GM21447 (cell line): ENCODE results near the gene ACYP2.
A peak's percentile ranks its signal among the peaks of the same experiment; 100 is the strongest.
"Not testable (repeated sequence)": the region's sequence is repeated elsewhere in the genome, so short reads cannot be mapped to it uniquely, and the experiment has no call there.

Experiments used
- ATAC-seq: cut with Tn5 transposase; IDR thresholded peaks from one replicate; pipeline ENCODE4 v1.9.1; 2021; ENCODE audit not compliant: unreplicated experiment

The ACYP2 gene

DNA sequence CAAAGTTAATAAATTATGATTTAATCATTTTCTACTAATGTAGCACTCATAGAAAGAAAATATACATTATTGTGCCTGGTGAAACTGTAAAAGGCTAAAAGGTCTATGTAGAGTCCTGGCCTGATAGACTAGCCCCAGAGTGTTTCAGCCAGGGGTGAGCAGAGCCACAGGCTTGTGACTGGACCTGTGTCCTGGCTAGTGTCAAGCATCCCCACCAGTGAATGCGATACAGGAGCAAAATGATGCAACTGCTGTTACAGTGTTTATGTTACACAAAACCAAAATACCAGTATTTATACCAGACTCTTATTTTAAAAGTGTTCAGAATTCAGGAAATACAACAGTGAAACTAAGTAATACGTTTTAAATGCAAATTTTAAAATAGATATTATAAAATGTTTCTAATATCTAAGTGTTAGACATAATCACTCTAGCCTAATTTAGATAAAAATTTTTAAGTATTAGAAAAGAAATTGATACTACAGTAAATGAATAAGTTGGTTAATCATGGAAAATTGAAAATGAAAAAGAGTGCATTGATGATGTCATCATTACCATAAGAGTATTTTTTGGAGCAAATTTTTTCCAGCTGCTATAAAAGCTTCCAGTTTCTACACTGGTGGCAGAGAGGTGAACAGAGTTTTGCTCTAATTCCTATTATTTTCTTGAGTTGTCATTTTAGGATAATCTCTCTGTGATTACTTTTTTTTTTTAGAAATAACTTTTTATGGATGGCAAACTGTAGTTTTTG is 146.8 kb downstream of the ACYP2 start:
- no peak for ATAC-seq

DNA sequence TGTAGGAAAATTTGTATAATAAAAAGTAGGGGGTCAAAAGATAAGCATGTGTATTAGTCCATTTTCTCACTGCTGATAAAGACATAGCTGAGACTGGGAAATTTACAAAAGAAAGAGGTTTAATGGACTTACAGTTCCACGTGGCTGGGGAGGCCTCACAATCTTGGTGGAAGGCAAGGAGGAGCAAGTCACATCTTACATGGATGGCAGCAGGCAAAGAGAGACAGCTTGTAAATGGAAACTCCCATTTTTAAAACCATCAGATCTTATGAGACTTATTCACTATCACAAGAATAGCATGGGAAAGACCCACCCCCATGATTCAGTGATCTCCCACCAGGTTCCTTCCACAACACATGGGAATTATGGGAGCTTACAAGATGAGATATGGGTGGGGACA is 149.7 kb downstream of the ACYP2 start:
- ATAC-seq = not testable (repeated sequence)

DNA sequence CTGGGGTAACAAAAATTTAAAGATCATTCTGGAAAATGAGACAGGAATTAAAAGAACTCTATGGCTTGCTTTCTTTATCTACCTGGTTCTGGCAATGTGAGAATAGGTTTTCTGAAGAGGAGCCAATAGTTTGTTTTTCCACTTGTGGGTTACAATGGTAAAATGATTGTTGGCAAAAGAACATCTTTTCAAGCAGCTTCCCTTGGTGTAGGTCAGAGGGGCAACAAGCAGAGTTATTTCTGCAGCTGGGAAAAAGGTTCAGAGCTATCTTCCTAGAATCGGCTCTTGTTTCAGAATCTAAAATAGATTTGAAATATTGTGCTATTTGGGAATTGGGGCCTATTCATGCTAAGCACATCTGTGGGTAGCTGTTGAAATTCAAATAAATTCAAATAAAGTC is 152.2 kb downstream of the ACYP2 start:
- ATAC-seq = no peak

DNA sequence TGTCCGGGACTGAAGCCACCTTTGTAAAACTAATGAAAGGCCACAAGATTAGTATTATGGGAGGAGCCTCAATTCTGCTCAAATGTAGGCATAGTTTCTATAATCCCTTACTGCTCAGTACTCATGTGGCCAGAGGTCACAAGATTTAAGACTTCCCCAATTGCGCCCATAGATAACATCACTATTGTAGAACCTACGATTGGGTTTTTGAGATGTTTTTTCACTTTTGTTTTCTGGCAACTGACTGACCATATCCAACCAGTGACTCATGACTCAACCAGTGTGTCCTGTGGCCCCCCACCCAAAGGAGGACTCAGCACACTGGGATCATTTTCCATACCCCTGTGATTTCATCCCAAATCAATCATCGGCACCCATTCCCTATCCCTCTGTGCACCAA is 155.8 kb downstream of the ACYP2 start:
- ATAC-seq = no peak

DNA sequence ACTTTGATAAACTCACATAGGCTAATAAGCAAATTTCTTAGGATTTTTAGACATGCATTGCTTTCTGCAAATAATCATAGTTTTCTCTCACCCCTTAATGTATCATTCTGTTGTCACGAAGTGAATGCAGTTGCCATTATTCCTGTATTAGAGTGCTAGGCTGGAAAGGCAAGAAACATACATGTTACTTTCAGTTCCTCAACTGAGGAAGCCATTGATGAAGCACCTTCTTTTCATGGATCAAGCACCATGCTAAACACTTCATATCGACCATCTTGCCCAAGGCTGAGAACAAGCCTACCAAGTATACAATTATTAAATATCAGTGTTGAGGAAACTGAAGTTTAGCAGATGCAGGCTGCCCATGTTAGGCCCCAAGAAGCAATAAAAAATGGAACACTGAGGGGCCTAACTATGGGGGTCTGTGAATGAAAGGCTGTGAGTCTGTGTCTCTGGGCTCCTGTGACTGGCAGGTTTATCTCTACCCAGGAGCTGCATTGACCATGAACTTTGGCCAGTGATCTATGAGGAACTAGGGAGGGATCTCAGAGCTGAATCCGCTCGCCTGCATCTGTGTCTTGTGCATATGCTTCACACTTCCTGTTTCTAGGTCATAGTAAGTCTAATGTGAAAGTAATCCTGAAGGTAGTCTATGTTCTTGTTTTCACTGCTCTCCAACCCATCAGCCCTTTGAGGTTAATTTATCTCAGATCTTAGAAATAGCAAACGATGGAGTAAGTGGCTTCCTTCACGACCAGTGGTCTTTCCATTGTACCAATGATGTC is 156.6 kb downstream of the ACYP2 start:
- ATAC-seq = peak; percentile 91

DNA sequence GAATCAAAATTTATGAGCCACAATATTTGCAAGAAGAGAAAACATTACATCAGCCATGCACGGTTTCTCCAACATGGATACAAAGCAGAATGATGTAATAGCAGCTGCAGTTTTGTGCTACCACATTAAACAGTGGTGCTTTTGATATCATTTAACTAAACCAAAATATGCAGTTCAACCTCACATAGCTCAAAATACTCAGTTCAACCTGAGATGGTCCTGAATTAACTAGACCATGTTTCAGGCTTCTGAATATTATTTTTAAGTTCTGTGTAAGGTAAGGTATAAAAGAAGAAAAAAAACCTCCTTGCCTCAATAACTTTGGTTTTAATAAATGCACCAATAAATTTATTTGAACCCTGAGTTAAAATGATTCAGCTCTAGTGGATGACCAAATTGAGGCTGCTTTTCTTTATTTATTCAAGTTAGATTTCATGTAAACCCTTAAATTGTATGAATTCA is 159.4 kb downstream of the ACYP2 start:
- no peak for ATAC-seq

DNA sequence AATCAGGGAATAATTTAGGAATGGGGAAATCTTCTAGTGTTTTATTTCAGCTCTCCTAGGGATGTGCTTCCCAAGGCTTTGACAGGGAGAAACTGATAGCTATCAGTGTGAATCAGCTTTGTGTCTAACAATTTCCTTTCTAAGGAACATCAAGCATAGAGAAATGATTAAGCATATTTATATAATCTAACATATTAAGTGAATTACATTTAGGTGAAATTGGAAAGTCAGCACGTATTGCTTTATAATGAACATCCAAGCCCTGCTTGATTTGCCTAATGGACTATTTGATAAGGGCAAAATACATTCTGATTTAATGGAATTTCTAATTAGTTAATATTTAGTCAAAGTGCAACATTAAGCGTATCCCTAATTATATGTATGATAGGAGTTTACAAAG is 160.1 kb downstream of the ACYP2 start:
- ATAC-seq = no peak

DNA sequence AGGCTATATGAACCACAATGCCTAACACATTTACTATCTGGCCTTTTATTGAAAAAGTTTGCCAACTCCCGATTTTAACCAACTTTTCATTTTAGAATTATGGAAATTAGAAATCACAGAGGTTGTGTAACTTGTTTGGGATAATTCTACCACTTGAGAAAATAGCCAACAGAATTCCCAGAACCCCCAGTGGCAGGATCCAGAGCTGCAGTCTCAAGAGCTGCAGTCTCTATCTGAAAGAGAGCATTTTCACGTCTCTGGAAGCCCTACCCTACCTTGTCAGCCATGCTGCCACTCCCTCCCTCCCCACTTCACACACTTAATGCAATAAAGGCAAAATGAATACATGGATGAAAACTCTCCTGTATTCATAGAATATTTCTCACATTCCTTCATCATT is 164.0 kb downstream of the ACYP2 start:
- no peak for ATAC-seq

DNA sequence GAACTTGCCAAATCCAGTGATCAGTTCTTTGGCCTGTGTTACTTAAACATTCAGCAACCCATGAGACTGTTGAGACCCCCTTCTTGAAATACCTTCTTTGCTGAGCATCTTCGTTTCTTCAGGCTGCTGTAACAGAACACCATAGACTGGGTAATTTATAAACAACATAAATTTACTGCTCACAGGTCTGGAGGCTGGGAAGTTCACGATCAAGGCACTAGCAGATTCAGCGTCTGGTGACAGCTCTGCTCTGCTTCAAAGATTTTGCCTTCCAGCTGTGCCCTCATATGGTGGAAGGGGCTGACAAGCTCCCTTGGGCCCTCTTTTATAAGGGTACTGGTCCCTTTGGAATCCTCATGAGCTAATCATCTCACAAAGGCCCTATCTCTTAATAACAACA is 169.4 kb downstream of the ACYP2 start:
- no peak for ATAC-seq

DNA sequence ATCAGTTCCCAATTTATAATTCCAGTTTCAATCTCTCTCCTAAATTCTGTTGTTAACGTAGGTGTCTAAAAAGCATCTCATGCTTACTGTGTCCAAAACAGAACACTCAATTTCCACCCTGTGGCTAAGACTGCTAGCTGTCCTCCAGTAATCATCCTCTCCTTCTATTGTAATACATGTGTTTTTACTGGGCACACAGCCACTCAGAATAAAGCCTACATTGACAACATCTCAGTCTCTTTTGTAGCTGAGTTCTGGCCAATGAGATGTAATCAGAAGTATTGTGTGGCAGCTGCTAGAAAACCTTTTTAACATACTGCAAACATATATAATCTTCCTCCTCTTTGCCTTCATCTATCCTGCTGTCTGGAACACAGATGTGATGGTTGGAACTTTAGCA is 170.0 kb downstream of the ACYP2 start:
- no peak for ATAC-seq

DNA sequence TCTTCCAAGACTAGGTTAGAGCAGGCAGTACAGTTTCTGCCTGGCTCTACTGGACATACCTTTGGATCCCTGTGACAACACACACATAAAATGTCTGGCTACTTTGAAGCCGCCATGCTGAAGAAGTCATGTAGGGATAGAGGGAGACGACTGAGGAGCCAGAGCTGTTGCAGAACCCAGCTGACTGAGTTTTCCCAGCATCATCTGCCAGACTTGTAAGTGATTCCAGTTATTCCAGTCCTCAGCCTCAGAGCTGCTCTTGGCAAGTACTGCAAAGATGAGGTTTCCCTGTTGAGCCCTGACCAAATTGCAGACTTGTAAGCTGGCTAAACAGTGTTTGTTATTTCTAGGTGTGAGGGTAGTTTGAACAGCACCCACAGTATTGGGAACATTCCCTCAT is 172.1 kb downstream of the ACYP2 start:
- no peak for ATAC-seq

DNA sequence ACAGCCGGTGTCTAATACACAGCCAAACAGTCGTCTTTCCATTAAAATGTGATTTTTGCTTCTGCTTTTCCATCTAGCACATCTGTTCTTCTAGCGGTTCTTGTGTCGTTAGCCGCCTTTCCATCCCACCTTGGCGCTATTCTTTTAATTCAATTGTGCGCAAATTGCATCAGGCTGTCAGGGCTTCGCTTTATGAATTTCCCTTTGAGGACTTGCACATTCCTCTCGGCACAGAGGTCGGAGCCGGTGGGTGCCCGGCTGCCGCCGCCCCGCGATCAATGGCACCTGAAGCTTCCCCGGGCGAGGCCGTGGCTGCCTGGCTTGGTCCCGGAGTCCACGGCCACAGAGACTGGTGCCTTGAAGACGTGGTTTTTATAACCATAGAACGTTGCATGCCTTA is 174.5 kb downstream of the ACYP2 start:
- no peak for ATAC-seq

DNA sequence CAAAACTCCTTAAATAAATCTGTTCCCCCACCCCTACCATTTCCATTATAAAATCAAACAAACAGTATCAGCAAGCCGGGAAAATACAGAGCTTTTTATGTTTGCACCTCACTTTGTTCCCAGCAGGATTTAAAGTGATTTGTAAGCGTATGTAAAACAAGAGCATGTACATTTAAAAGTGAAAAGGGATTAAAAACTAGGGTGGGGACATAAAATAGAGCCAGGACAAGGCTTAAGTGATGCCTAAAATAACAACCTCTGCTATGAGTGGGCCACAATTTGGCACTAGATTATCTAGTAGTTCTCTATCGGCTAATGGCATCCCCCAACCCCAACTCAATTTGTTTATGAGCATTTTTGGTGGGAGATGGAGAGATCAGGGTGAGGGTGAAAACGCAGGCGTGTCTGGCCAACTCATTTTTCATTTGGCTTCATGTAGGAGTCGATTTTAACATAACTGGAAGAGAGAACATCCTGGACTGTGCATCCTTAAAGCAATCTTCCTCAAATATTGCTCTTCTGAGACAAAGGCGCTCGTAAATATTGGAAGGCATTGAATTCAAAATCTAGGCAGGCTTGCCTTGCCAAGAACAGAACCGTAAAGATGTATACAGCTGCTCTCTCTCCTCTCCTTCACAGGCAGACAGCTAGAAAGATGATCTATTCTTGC is 175.1 kb downstream of the ACYP2 start:
- no peak for ATAC-seq

DNA sequence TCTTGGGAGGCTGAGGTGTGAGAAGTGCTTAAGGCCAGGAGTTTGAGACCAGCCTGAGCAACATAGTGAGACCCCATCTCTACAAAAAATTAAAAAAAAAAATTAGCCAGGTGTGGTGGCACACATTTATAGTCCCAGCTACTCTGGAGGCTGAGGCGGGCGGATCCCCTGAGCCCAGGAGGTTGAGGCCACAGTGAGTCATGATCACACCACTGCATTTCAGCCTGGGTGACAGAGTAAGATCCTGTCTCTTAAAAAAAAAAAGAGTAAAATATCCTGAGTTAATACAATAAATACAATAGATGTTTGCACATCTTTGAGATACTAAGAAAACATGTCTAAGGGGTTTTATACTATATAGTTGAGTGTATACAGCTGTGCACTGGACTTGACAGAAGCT is 179.2 kb downstream of the ACYP2 start:
- ATAC-seq = not testable (repeated sequence)

DNA sequence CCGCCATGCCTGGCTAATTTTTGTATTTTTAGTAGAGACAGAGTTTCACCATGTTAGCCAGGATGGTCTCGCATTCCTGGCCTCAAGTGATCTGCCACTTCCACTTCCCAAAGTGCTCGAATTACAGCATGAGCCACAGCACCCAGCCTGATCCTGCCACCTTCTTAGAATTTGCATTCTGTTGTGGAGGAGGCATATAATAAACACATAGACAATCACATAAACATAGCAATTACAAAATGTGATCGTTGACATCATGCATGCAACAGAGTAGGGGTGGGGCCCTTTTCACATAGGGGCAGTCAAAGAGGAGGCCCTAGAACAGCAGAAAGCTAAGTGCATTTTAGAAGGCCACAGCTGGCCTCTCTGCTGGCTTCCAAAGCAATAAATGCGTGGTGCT is 180.5 kb downstream of the ACYP2 start:
- ATAC-seq = no peak

DNA sequence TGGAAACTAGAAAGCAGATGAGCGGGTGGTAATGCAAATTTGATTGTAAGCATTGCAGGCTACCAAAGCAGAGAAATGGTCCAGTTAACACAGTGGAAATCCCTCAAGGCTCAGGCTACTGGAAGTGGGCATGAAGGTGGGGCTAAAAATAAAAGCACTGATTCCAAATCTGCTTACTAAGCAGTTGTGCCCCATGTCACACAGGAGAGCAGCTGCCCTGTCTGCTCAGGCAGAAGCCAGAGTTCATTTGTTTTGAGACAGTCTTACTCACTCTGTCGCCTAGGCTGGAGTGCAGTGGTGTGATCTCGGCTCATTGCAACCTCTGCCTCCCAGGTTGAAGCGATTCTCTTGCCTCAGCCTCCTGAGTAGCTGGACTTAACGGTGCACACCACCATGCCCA is 183.1 kb downstream of the ACYP2 start:
- no peak for ATAC-seq

DNA sequence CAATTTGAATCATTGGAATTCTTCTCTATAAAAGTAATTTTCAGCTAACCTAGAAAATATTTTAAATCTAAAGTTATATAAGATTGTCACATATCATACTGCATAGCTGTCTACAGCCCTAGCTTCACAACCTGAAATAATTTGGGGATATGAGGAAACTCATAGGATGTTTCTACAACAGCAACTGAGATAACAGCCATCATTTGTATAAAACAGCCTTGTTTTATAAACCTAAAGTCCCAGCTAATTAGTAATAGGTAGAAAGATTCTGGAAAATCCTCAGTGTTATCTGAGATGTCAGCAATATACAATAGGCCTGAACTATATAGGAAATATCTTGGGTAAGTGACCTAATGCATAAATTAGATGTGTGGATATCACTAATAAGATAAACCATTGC is 188.2 kb downstream of the ACYP2 start:
- no peak for ATAC-seq

DNA sequence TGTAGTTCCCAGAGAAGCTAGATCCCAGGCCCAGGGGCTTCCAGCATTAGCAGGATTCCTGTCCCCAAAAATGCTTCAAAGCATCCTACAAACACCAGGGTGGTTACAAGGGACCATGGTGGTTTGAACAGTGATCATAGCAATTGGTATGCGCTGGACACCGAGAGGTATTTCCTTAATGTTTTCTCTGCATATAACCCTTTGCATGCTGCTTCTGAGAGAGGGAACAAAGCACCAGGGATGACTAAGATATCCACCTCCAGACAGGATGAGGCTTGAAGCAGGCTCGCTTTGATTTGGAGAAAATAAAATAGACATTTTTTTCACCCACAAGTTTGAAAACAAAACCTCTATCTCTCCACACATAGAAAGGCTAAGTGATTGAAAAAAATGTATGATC is 191.1 kb downstream of the ACYP2 start:
- ATAC-seq = no peak

DNA sequence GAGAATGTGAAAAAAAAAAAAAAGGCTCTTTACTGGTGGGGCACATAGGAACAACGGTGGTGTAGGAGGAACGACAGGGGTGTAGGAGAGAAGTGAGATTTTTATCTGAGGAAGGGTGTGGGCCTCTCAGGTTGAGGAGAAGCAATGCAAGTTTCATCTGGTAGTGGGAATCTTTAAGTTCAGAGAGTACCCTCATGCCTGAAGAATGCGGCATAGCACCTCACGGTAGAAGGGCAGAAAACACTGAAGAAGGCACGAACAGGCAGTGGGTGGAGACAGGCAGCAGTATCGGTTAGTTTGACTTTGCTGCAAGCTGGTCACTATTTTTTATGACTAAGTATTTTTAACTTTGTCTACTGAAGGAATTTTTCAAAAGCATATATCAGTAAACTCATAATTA is 192.8 kb downstream of the ACYP2 start:
- no peak for ATAC-seq

DNA sequence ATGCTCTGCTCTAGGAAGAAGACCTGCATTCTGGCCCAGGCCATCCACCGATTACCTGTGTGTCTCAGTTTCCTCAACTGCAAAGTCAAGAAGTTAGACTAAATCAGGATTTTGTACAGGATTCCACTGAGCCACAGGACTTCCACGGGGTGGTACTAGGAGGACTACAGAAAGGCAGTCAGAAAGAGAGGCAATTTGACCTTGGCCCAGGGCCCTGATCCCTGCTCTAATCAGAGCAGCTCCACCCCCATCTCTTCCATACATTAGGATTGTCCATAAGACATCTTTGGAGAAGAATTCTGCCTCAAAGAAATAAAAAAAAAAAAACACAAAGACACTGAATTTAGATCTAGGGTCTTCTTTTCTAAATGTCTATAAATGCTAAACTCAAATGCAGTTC is 193.4 kb downstream of the ACYP2 start:
- no peak for ATAC-seq

DNA sequence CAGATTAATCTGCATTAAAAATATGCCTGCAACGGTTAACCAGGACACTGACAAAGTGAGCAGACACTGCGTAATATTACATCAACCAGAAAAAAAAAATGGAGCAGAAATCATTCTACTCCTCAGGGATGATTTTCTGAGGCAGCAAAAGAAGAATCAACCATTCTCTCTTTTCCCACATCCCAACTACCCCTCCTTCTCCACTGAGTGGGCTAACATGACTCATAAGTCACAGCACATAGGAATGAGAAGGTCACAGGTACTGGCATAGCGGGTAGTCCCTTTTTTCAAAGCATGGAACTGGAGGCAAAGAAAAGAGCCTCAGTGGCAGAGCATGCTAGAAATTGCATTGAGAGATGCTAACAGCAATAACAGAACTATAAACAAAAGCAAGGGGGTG is 194.9 kb downstream of the ACYP2 start:
- ATAC-seq = no peak

DNA sequence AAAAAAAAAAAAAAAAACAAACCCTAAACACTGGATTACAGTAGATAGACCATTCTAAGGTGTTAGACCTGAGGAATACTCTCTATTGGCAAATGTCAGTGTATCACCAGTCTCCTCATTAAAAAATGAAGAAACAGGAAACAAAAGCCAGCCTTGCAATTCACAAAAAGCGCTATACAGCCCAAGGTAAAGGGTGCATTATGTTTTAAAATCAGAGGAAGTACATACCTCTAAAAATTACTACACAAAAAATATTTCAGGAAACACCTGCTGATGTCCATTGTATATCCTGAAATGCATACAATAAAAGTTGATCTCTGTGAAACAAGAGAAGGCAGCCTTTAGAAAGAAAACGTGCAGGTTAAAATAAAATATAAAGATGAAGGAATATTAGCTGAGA is 195.5 kb downstream of the ACYP2 start:
- ATAC-seq = no peak
